NCI-H146 (cell line): ENCODE data around the gene GTPBP8.
A peak's percentile ranks its signal among the peaks of the same experiment; 100 is the strongest.

ENCODE experiments used
- DNase-seq: peaks from one replicate; lab custom pipeline; 2025; lab: John Stamatoyannopoulos, UW

GTPBP8 gene

GRCh38 chr3:112990672-112991602 is at the start of gene GTPBP8:
TSS of gene GTPBP8 (plus strand) at chr3:112990984. CDS start at chr3:112991000, 16 bp downstream.
- DNase-seq: peak; percentile 98

- no peak for DNase-seq
Observed at GRCh38 chr3:112948346-112948838, 42.4 kb upstream of the GTPBP8 start.

- no peak for DNase-seq
Observed at GRCh38 chr3:112956351-112956750, 34.4 kb upstream of the GTPBP8 start.

- DNase-seq: no peak
Observed at GRCh38 chr3:112958811-112959560, 31.8 kb upstream of the GTPBP8 start.

GRCh38 chr3:112963683-112964082 is 27.1 kb upstream of the GTPBP8 start:
- no peak for DNase-seq

GRCh38 chr3:112965656-112966055 is 25.1 kb upstream of the GTPBP8 start:
- no peak for DNase-seq

- DNase-seq: no peak
Observed at GRCh38 chr3:112966633-112967032, 24.2 kb upstream of the GTPBP8 start.

- no peak for DNase-seq
Observed at GRCh38 chr3:112967425-112967824, 23.4 kb upstream of the GTPBP8 start.

GRCh38 chr3:112967828-112968227 is 23.0 kb upstream of the GTPBP8 start:
- DNase-seq: no peak

GRCh38 chr3:112972158-112972557 is 18.6 kb upstream of the GTPBP8 start:
- DNase-seq: no peak

- DNase-seq: no peak
Observed at GRCh38 chr3:112973325-112974177, 17.2 kb upstream of the GTPBP8 start.

GRCh38 chr3:112974178-112974517 is 16.6 kb upstream of the GTPBP8 start:
- DNase-seq: no peak

GRCh38 chr3:112974894-112975293 is 15.9 kb upstream of the GTPBP8 start, which contains the start of gene CD200R1:
TSS of gene CD200R1 (minus strand) at chr3:112975103. CDS start at chr3:112974857, 246 bp downstream.
- no peak for DNase-seq

- no peak for DNase-seq
Observed at GRCh38 chr3:112976001-112976400, 14.8 kb upstream of the GTPBP8 start.

GRCh38 chr3:112976953-112977352 is 13.8 kb upstream of the GTPBP8 start:
- DNase-seq: no peak

GRCh38 chr3:112979244-112979832 is 11.4 kb upstream of the GTPBP8 start:
- peak; percentile 50 for DNase-seq

- DNase-seq: no peak
Observed at GRCh38 chr3:112980080-112980479, 10.7 kb upstream of the GTPBP8 start.

GRCh38 chr3:112982710-112983109 is 8.1 kb upstream of the GTPBP8 start:
- DNase-seq: no peak

- peak; percentile 31 for DNase-seq
Observed at GRCh38 chr3:112984485-112984884, 6.3 kb upstream of the GTPBP8 start.

- DNase-seq: no peak
Observed at GRCh38 chr3:112987710-112988334, 3.0 kb upstream of the GTPBP8 start.

GRCh38 chr3:112995800-112996199 is 5.0 kb downstream of the GTPBP8 start:
- no peak for DNase-seq
